ENCODE measurements around the gene SLC8A3.

The SLC8A3 gene

GRCh38 chr14:70057519-70058136 lies 131.1 kb downstream of the SLC8A3 start:
- H3K4me3 ChIP-seq (ENCODE audit: control insufficient read depth, low read depth, low read length): no peak overlapping the region
- TF ChIP-seq CTCF (IDR thresholded peaks at IDR 0.05; ENCODE audit: control insufficient read depth, insufficient read depth, low read depth, low read length, missing control alignments): no peak
- no peak for DNase-seq (ENCODE audit: low read depth)

- TF ChIP-seq CTCF (IDR thresholded peaks at IDR 0.05; ENCODE audit: control insufficient read depth, insufficient read depth, low read depth, low read length, missing control alignments): no peak
- H3K4me3 ChIP-seq (ENCODE audit: control insufficient read depth, low read depth, low read length): no peak overlapping the region
- no peak for DNase-seq (ENCODE audit: low read depth)
These were observed 135.8 kb downstream of the SLC8A3 start for GRCh38 chr14:70052990-70053389.

- H3K4me3 ChIP-seq (ENCODE audit: control insufficient read depth, low read depth, low read length): no peak overlapping the region
- TF ChIP-seq CTCF (IDR thresholded peaks at IDR 0.05; ENCODE audit: control insufficient read depth, insufficient read depth, low read depth, low read length, missing control alignments): no peak
- DNase-seq (ENCODE audit: low read depth): no peak
These were observed 138.6 kb downstream of the SLC8A3 start for GRCh38 chr14:70050136-70050535.

GRCh38 chr14:70049605-70050004 lies 139.1 kb downstream of the SLC8A3 start:
- no peak overlapping the region for H3K4me3 ChIP-seq (ENCODE audit: control insufficient read depth, low read depth, low read length)
- no peak for TF ChIP-seq CTCF (IDR thresholded peaks at IDR 0.05; ENCODE audit: control insufficient read depth, insufficient read depth, low read depth, low read length, missing control alignments)
- DNase-seq (ENCODE audit: low read depth): no peak

- no peak overlapping the region for H3K4me3 ChIP-seq (ENCODE audit: control insufficient read depth, low read depth, low read length)
- no peak for TF ChIP-seq CTCF (IDR thresholded peaks at IDR 0.05; ENCODE audit: control insufficient read depth, insufficient read depth, low read depth, low read length, missing control alignments)
- no peak for DNase-seq (ENCODE audit: low read depth)
These were observed 140.5 kb downstream of the SLC8A3 start for GRCh38 chr14:70048313-70048654.

- no peak for DNase-seq (ENCODE audit: low read depth)
- no peak overlapping the region for H3K4me3 ChIP-seq (ENCODE audit: control insufficient read depth, low read depth, low read length)
- no peak for TF ChIP-seq CTCF (IDR thresholded peaks at IDR 0.05; ENCODE audit: control insufficient read depth, insufficient read depth, low read depth, low read length, missing control alignments)
These were observed 141.0 kb downstream of the SLC8A3 start for GRCh38 chr14:70047598-70048312.
